Measurements from ENCODE around the gene TCAF1.

The TCAF1 gene

DNA sequence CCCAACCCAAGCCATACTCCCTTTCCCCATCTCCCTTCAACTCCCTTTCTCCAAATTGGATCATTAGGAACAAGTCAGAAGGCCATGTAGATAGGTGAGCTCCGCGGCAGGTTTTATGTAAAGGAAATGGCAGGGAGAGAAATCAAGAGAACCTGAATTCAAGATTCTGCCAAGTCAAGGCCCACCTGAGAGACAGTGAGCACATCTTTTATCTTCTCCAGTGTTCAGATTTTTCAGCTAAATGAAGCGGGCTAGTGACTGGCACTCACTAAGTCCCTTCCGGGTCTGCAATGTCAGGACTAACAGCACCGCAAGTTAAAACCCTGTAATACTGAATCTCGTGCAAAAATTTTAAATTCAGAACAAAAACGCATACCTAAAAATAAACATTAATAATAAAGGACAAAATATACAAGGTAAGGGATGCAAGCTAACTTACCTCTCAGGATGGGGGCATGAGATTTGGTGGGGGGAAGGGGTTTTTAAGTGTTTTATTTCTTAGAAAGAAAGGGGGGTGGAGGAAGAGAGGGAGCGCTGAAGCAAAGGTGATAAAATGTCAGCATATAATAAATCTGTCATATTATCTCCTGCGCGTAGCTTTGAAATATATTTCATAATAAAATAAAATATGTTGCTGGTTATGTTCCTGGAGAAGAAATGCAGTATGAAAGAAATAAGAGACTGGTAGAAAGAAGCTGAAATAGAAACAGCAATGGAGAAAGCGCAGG lies 17.6 kb downstream of the TCAF1 start:
- Histone ChIP-seq H3K4me3 (ENCODE audit: low read length) (peak overlapping the region; percentile 45; the same call in 1 of the 2 replicates), H4K20me1 (ENCODE audit: insufficient read depth, low read length) (no peaks in the 10 kb centered on the region), H3K27ac (ENCODE audit: low read length) (no peak overlapping the region), H2AFZ (ENCODE audit: low read length) (no peak overlapping the region), H3F3A (ENCODE audit: insufficient read depth, low read length) (no peaks in the 10 kb centered on the region), H3K4me1 (ENCODE audit: low read length) (no peaks in the 10 kb centered on the region), H3K36me3 (replicated peaks; ENCODE audit: insufficient read depth, low read length) (no peaks in the 10 kb centered on the region), H3K79me2 (ENCODE audit: low read length) (peaks cover 4% of the 10 kb centered on the region; the same call in 1 of the 2 replicates), H3K9ac (ENCODE audit: low read length) (no peak overlapping the region), H3K9me2 (replicated peaks; ENCODE audit: insufficient read depth, low read length) (no peaks in the 10 kb centered on the region), H3K27me3 (replicated peaks; ENCODE audit: insufficient read depth, low read length) (no peaks in the 10 kb centered on the region), H3K9me3 (replicated peaks; ENCODE audit: insufficient read depth, low read length) (no peaks in the 10 kb centered on the region), H3K4me2 (ENCODE audit: low read depth, low read length) (peak overlapping the region; percentile 28; the same call in 1 of the 2 replicates)
- TF ChIP-seq, protein P1, sequence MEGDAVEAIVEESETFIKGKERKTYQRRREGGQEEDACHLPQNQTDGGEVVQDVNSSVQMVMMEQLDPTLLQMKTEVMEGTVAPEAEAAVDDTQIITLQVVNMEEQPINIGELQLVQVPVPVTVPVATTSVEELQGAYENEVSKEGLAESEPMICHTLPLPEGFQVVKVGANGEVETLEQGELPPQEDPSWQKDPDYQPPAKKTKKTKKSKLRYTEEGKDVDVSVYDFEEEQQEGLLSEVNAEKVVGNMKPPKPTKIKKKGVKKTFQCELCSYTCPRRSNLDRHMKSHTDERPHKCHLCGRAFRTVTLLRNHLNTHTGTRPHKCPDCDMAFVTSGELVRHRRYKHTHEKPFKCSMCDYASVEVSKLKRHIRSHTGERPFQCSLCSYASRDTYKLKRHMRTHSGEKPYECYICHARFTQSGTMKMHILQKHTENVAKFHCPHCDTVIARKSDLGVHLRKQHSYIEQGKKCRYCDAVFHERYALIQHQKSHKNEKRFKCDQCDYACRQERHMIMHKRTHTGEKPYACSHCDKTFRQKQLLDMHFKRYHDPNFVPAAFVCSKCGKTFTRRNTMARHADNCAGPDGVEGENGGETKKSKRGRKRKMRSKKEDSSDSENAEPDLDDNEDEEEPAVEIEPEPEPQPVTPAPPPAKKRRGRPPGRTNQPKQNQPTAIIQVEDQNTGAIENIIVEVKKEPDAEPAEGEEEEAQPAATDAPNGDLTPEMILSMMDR (IDR thresholded peaks at IDR 0.05; ENCODE audit: low read length) = no peak
- no peak for TF ChIP-seq EZH2 (optimal IDR thresholded peaks at IDR 0.05; ENCODE audit: low read depth, low read length)
- TF ChIP-seq EZH2phosphoT487 (IDR thresholded peaks at IDR 0.05; ENCODE audit: low read length) = no peak
- DNase-seq = no peak

DNA sequence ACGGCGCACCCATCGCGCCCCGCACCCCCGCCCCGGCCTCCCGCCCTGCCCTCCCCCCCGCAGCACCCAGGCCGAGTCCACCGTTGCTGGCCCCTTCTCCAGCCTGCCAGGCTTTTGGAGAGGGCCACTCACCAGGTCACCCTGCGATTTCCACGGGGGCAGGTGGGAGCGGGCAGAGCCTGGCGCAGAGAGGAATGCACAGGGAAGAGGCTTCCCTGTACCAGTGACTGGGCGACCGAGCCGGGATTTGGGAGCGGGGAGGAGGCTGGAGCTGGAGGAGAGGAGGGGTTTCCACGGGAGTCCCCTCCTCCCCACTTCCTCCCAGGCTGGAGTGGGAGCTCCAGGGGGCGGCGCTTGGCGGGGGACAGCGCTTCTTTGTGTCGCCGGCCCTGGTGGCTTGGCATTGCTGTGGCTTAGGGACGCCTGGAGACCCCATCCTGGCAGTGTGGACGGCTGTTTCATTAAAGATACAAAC lies 19.3 kb downstream of the TCAF1 start:
- TF ChIP-seq, protein P1 (IDR thresholded peaks at IDR 0.05; ENCODE audit: low read length) = no peak
- TF ChIP-seq EZH2phosphoT487 (IDR thresholded peaks at IDR 0.05; ENCODE audit: low read length) (no peak), EZH2 (optimal IDR thresholded peaks at IDR 0.05; ENCODE audit: low read depth, low read length) (no peak)
- H3K27ac ChIP-seq (ENCODE audit: low read length) = no peak overlapping the region
- no peaks in the 10 kb centered on the region for H3K79me2 ChIP-seq (ENCODE audit: low read length)
- H3K27me3 ChIP-seq (replicated peaks; ENCODE audit: insufficient read depth, low read length) = no peaks in the 10 kb centered on the region
- H3K9ac ChIP-seq (ENCODE audit: low read length) = no peak overlapping the region
- H4K20me1 ChIP-seq (ENCODE audit: insufficient read depth, low read length) = no peaks in the 10 kb centered on the region
- H3K9me3 ChIP-seq (replicated peaks; ENCODE audit: insufficient read depth, low read length) = no peaks in the 10 kb centered on the region
- no peaks in the 10 kb centered on the region for H3K9me2 ChIP-seq (replicated peaks; ENCODE audit: insufficient read depth, low read length)
- no peaks in the 10 kb centered on the region for H3K36me3 ChIP-seq (replicated peaks; ENCODE audit: insufficient read depth, low read length)
- no peak overlapping the region for H2AFZ ChIP-seq (ENCODE audit: low read length)
- no peaks in the 10 kb centered on the region for H3F3A ChIP-seq (ENCODE audit: insufficient read depth, low read length)
- no peak overlapping the region for H3K4me3 ChIP-seq (ENCODE audit: low read length)
- no peak for DNase-seq
- no peak overlapping the region for H3K4me2 ChIP-seq (ENCODE audit: low read depth, low read length)
- H3K4me1 ChIP-seq (ENCODE audit: low read length) = no peaks in the 10 kb centered on the region

DNA sequence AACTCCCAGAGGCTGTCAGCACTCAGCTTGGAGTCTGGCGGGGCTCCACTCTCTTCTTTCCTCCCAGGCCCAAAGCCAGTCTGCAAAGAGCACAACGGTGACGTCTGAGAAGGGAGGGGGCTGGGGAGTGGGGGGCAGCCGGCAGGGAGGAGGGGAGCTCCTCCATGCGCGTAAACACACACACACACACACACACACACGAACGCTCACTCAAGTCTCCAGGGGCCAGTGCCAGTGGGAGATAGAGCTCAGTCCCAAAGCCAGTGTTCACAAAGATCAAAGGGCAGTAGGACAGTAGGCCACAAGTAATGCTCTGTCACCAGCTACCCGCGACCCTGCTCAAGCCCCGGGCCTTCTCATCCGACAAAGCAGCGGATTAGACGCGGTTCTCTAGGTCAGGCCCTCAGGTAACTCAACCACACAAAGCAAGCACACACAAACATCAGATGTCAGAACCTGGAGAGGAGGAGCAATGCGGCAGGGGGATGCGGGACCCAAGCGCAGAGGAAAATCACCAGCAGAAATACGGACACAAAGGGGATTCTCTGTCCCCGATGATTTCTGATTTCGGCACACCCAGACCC lies 19.9 kb downstream of the TCAF1 start:
- Histone ChIP-seq H3F3A (ENCODE audit: insufficient read depth, low read length) (no peaks in the 10 kb centered on the region), H3K9me2 (replicated peaks; ENCODE audit: insufficient read depth, low read length) (no peaks in the 10 kb centered on the region), H3K27me3 (replicated peaks; ENCODE audit: insufficient read depth, low read length) (no peaks in the 10 kb centered on the region), H3K9me3 (replicated peaks; ENCODE audit: insufficient read depth, low read length) (no peaks in the 10 kb centered on the region), H3K27ac (ENCODE audit: low read length) (no peak overlapping the region), H3K4me2 (ENCODE audit: low read depth, low read length) (no peak overlapping the region), H3K4me1 (ENCODE audit: low read length) (no peaks in the 10 kb centered on the region), H2AFZ (ENCODE audit: low read length) (no peak overlapping the region), H3K9ac (ENCODE audit: low read length) (no peak overlapping the region), H4K20me1 (ENCODE audit: insufficient read depth, low read length) (no peaks in the 10 kb centered on the region), H3K79me2 (ENCODE audit: low read length) (no peaks in the 10 kb centered on the region), H3K36me3 (replicated peaks; ENCODE audit: insufficient read depth, low read length) (no peaks in the 10 kb centered on the region), H3K4me3 (ENCODE audit: low read length) (no peak overlapping the region)
- no peak for TF ChIP-seq EZH2phosphoT487 (IDR thresholded peaks at IDR 0.05; ENCODE audit: low read length)
- TF ChIP-seq, protein P1 (IDR thresholded peaks at IDR 0.05; ENCODE audit: low read length) = no peak
- no peak for TF ChIP-seq EZH2 (optimal IDR thresholded peaks at IDR 0.05; ENCODE audit: low read depth, low read length)
- no peak for DNase-seq
